SK-N-SH treated with all-trans-retinoic acid at 6 μM for 48 hours (cell line): ENCODE results near the gene BICC1.

Source experiments
- BACH2 ChIP-seq: fragments of 250-450 bp; sonication (Bioruptor Pico); IDR thresholded peaks from 2 replicates; pipeline ENCODE4 v1.9.0; 2021; ENCODE audit warnings: mild to moderate bottlenecking, borderline replicate concordance
- ISL1 ChIP-seq: fragments of 250-450 bp; sonication (Bioruptor Pico); IDR thresholded peaks from 2 replicates; pipeline ENCODE4 v2.1.2; 2022; ENCODE audit warnings: mild to moderate bottlenecking, moderate library complexity
- PATZ1 ChIP-seq: fragments of 250-450 bp; sonication (Bioruptor Pico); IDR thresholded peaks from 2 replicates; pipeline ENCODE4 v1.8.0; 2020; ENCODE audit warnings: mild to moderate bottlenecking, moderate library complexity, borderline replicate concordance
- PPARA ChIP-seq: fragments of 250-450 bp; sonication (Bioruptor Pico); IDR thresholded peaks from 2 replicates; pipeline ENCODE4 v1.5.0; 2020; ENCODE audit warnings: mild to moderate bottlenecking, borderline replicate concordance
- RARB ChIP-seq: fragments of 250-450 bp; sonication (Bioruptor Pico); IDR thresholded peaks from 2 replicates; pipeline ENCODE4 v1.8.0; 2021; ENCODE audit warnings: mild to moderate bottlenecking, moderate library complexity
- SNAI2 ChIP-seq: fragments of 250-450 bp; sonication (Bioruptor Pico); IDR thresholded peaks from 2 replicates; pipeline ENCODE4 v1.5.0; 2020; ENCODE audit warnings: mild to moderate bottlenecking, moderate library complexity
- ZFP30 ChIP-seq: fragments of 450-650 bp; formaldehyde crosslinking; IDR thresholded peaks from 2 replicates; pipeline ENCODE4 v1.5.0; 2022; ENCODE audit warnings: mild to moderate bottlenecking, moderate library complexity
- ZNF70 ChIP-seq: fragments of 450-650 bp; formaldehyde crosslinking; IDR thresholded peaks from 2 replicates; pipeline ENCODE4 v1.5.0; 2020; ENCODE audit warnings: mild to moderate bottlenecking, moderate library complexity
- ZNF8 ChIP-seq: fragments of 450-650 bp; formaldehyde crosslinking; IDR thresholded peaks from 2 replicates; pipeline ENCODE4 v1.5.0; 2020; ENCODE audit warnings: mild to moderate bottlenecking, moderate library complexity

- TF ChIP-seq SNAI2 (no peak), PATZ1 (CRISPR knock-in tag) (no peak), ZNF70 (CRISPR knock-in tag) (no peak), ISL1 (CRISPR knock-in tag) (no peak), PPARA (CRISPR knock-in tag) (no peak), BACH2 (CRISPR knock-in tag) (no peak), ZNF8 (CRISPR knock-in tag) (no peak), ZFP30 (no peak), RARB (CRISPR knock-in tag) (no peak)
Observed at GRCh38 chr10:58590924-58591323, 78.3 kb downstream of the BICC1 start.
